ENCODE measurements around the gene RAC2. TPM values are rescaled to one million over a fixed set of nuclear protein-coding genes. Genes with fewer than 3 reads are reported as not detected.

Gene RAC2
- total and polyA plus RNA-seq, 4 donors: 16.7 to 217 (median 55.2) TPM

GRCh38 chr22:37226514-37226913, 17.6 kb downstream of the RAC2 start:
- ATAC-seq (ENCODE audit: insufficient read depth, low FRiP score): no peak
- Histone ChIP-seq H3K4me3 (no peak overlapping the region), H3K27me3 (ENCODE audit: control insufficient read depth in 3 of 3, insufficient read depth in 3 of 3, low read length in 2 of 3) (no peaks in the 10 kb centered on the region), H3K9me3 (ENCODE audit: control insufficient read depth in 4 of 4, insufficient read depth in 3 of 4, low read length in 3 of 4) (peaks cover 0 to 2% (median 0%) of the 10 kb centered on the region in 4 donors), H3K36me3 (ENCODE audit: control insufficient read depth in 4 of 4, insufficient read depth in 4 of 4, low read length in 4 of 4) (peaks cover 0 to 1% (median 0%) of the 10 kb centered on the region in 4 donors), H3K4me1 (ENCODE audit: control insufficient read depth in 5 of 5, insufficient read depth in 5 of 5, low read length in 5 of 5) (peaks cover 0 to 10% (median 3%) of the 10 kb centered on the region in 5 donors), H3K9ac (ENCODE audit: insufficient read depth in 1 of 2, low read length in 2 of 2) (no peak overlapping the region), H3K27ac (ENCODE audit: low read depth in 1 of 2, low read length in 1 of 2) (no peak overlapping the region)
- TF ChIP-seq CTCF (IDR thresholded peaks at IDR 0.05; ENCODE audit: control extremely low read depth, extremely low read depth): no peak
- WGBS, 2 donors: 84 to 86% methylated on average over 14 of the region's 14 CpGs
- no peak for DNase-seq

- Histone ChIP-seq H3K27ac (ENCODE audit: low read depth in 1 of 2, low read length in 1 of 2) (no peak overlapping the region), H3K27me3 (ENCODE audit: control insufficient read depth in 3 of 3, insufficient read depth in 3 of 3, low read length in 2 of 3) (no peaks in the 10 kb centered on the region), H3K4me1 (ENCODE audit: control insufficient read depth in 5 of 5, insufficient read depth in 5 of 5, low read length in 5 of 5) (peaks cover 0 to 10% (median 3%) of the 10 kb centered on the region in 5 donors), H3K4me3 (no peak overlapping the region), H3K9ac (ENCODE audit: insufficient read depth in 1 of 2, low read length in 2 of 2) (no peak overlapping the region), H3K36me3 (ENCODE audit: control insufficient read depth in 4 of 4, insufficient read depth in 4 of 4, low read length in 4 of 4) (peaks cover 0 to 1% (median 0%) of the 10 kb centered on the region in 4 donors), H3K9me3 (ENCODE audit: control insufficient read depth in 4 of 4, insufficient read depth in 3 of 4, low read length in 3 of 4) (peaks cover 0 to 5% (median 0%) of the 10 kb centered on the region in 4 donors)
- ATAC-seq (ENCODE audit: insufficient read depth, low FRiP score) (no peak), DNase-seq (no peak)
- 91 to 93% methylated on average over 4 of the region's 4 CpGs for WGBS, 2 donors
- TF ChIP-seq CTCF (IDR thresholded peaks at IDR 0.05; ENCODE audit: control extremely low read depth, extremely low read depth): no peak
These were observed 18.0 kb downstream of the RAC2 start for GRCh38 chr22:37226087-37226486.

- no peak overlapping the region for H3K4me3 ChIP-seq
- ATAC-seq (ENCODE audit: insufficient read depth, low FRiP score) (no peak), DNase-seq (no peak)
- peaks cover 0 to 10% (median 3%) of the 10 kb centered on the region in 5 donors for H3K4me1 ChIP-seq (ENCODE audit: control insufficient read depth in 5 of 5, insufficient read depth in 5 of 5, low read length in 5 of 5)
- no peak overlapping the region for H3K27ac ChIP-seq (ENCODE audit: low read depth in 1 of 2, low read length in 1 of 2)
- WGBS, 2 donors: 66 to 71% methylated on average over 8 of the region's 8 CpGs
- TF ChIP-seq CTCF (IDR thresholded peaks at IDR 0.05; ENCODE audit: control extremely low read depth, extremely low read depth): no peak
- peaks cover 0 to 1% (median 0%) of the 10 kb centered on the region in 4 donors for H3K36me3 ChIP-seq (ENCODE audit: control insufficient read depth in 4 of 4, insufficient read depth in 4 of 4, low read length in 4 of 4)
- peaks cover 0 to 5% (median 0%) of the 10 kb centered on the region in 4 donors for H3K9me3 ChIP-seq (ENCODE audit: control insufficient read depth in 4 of 4, insufficient read depth in 3 of 4, low read length in 3 of 4)
- no peak overlapping the region for H3K9ac ChIP-seq (ENCODE audit: insufficient read depth in 1 of 2, low read length in 2 of 2)
- no peaks in the 10 kb centered on the region for H3K27me3 ChIP-seq (ENCODE audit: control insufficient read depth in 3 of 3, insufficient read depth in 3 of 3, low read length in 2 of 3)
These were observed 18.6 kb downstream of the RAC2 start for GRCh38 chr22:37225481-37225880.

Measured in lung (tissue), 12 donors.